ENCODE data around the gene AKR1A1. TPM values are rescaled to one million over a fixed set of nuclear protein-coding genes. Genes with fewer than 3 reads are reported as not detected.

AKR1A1 gene
- total and polyA plus RNA-seq, 2 experiments from 2014 or later, result 186 to 275 TPM

DNA sequence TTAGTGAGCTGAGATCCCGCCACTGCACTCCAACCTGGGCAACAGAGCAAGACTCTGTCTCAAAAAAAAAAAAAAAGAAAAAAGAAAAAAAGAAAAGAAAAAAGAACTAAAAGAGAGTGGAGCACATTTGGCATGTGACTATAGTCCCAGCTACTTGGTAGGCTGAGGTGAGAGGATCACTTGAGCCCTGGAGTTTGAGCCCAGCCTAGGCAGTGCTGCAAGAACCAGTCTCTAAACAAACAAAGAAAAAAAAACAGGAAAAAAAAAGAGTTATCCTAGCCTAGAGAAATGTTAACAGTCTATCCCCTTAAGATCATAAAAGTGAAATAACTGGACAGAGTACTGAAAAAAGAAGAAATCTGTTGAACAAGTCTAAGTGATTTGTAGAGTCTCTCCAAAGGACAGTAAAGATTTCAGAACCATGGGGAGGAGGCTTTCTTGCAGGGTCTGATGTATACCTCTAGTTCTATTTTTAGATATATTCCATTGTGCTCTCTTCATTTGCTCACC lies 24.4 kb upstream of the AKR1A1 start:
- ATAC-seq, result no peak
- Mint-ChIP-seq H3K36me3 (ENCODE audit: low read depth) (peaks cover under 1% of the 10 kb centered on the region; the same call in 2 of the 3 replicates), H3K4me1 (peaks cover 36% of the 10 kb centered on the region), H3K27me3 (ENCODE audit: insufficient read depth, low read depth, poor library complexity) (peaks cover 5% of the 10 kb centered on the region), H3K4me3 (no peak overlapping the region), H3K27ac (no peak overlapping the region), H3K9me3 (no peaks in the 10 kb centered on the region)
- Histone ChIP-seq H3K79me2 (replicated peaks; ENCODE audit: insufficient read depth) (peaks cover 5% of the 10 kb centered on the region), H3K4me1 (ENCODE audit: insufficient read depth) (peaks cover 29% of the 10 kb centered on the region), H3K4me3 (no peak overlapping the region), H2AFZ (0 out of 2 replicates have a peak overlapping the region, but pooled peaks have one; percentile 5), H4K20me1 (replicated peaks; ENCODE audit: insufficient read depth) (no peaks in the 10 kb centered on the region), H3K4me2 (no peak overlapping the region), H3K27ac (ENCODE audit: low read depth) (no peak overlapping the region), H3F3A (replicated peaks; ENCODE audit: low read depth) (peaks cover 8% of the 10 kb centered on the region), H3K9me2 (ENCODE audit: insufficient read depth) (no peaks in the 10 kb centered on the region), H3K36me3 (ENCODE audit: insufficient read depth) (no peaks in the 10 kb centered on the region), H3K27me3 (ENCODE audit: insufficient read depth) (no peaks in the 10 kb centered on the region)
- no peak for TF ChIP-seq REST (IDR thresholded peaks at IDR 0.05; ENCODE audit: unreplicated experiment)
- no peak for TF ChIP-seq ZNF114 (CRISPR knock-in tag; IDR thresholded peaks at IDR 0.05)
- no peak for TF ChIP-seq CTCF (conservative IDR thresholded peaks at IDR 0.05; ENCODE audit: low read depth in 2 of 2)
- TF ChIP-seq POLR2AphosphoS5 (IDR thresholded peaks at IDR 0.05; ENCODE audit: low read depth), result no peak
- DNase-seq (ENCODE audit: low spot score), result no peak

DNA sequence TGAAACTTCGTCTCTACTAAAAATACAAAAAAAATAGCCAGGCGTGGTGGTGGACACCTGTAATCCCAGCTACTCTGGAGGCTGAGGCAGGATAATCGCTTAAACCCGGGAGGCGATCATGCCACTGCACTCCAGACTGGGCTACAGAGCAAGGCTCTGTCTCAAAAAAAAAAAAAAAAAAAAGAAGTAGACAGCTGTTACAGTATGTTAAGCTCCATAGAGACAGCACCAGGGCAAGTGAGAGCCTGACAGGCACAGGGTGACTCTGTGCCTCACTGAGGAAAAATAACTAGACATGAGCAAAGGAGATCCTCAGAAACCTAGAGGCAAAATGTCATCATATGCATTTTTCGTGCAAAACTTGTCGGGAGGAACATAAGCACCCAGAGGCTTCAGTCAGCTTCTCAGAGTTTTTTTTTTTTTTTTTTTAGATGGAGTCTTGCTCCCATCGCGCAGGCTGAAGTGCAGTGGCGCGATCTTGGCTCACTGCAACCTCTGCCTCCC lies 19.9 kb upstream of the AKR1A1 start:
- no peak for ATAC-seq
- no peaks in the 10 kb centered on the region for H3K36me3 Mint-ChIP-seq (ENCODE audit: low read depth)

More for the DNA sequence above, 19.9 kb upstream of the AKR1A1 start:
- H3F3A ChIP-seq (replicated peaks; ENCODE audit: low read depth), result no peaks in the 10 kb centered on the region; the same call in 1 of the 2 replicates
- H2AFZ ChIP-seq, result no peak overlapping the region
- H3K9me2 ChIP-seq (ENCODE audit: insufficient read depth), result no peaks in the 10 kb centered on the region
- DNase-seq (ENCODE audit: low spot score), result no peak
- H3K36me3 ChIP-seq (ENCODE audit: insufficient read depth), result no peaks in the 10 kb centered on the region
- TF ChIP-seq ZNF114 (CRISPR knock-in tag; IDR thresholded peaks at IDR 0.05) (no peak), CTCF (conservative IDR thresholded peaks at IDR 0.05; ENCODE audit: low read depth in 2 of 2) (no peak), EZH2 (IDR thresholded peaks at IDR 0.05; ENCODE audit: low read depth, unreplicated experiment) (no peak), ZNF331 (CRISPR knock-in tag; IDR thresholded peaks at IDR 0.05; ENCODE audit: low read depth) (no peak), STAT1 (IDR thresholded peaks at IDR 0.05; ENCODE audit: unreplicated experiment) (no peak)
- Mint-ChIP-seq H3K27ac (no peak overlapping the region), H3K4me1 (peaks cover 7% of the 10 kb centered on the region; the same call in 2 of the 3 replicates), H3K27me3 (ENCODE audit: insufficient read depth, low read depth, poor library complexity) (no peaks in the 10 kb centered on the region), H3K4me3 (no peak overlapping the region), H3K9me3 (no peaks in the 10 kb centered on the region)
- H3K79me2 ChIP-seq (replicated peaks; ENCODE audit: insufficient read depth), result no peaks in the 10 kb centered on the region
- H4K20me1 ChIP-seq (replicated peaks; ENCODE audit: insufficient read depth), result no peaks in the 10 kb centered on the region
- no peak overlapping the region for H3K4me3 ChIP-seq
- peaks cover 4% of the 10 kb centered on the region; the same call in 1 of the 2 replicates for H3K4me1 ChIP-seq (ENCODE audit: insufficient read depth)
- no peak overlapping the region for H3K27ac ChIP-seq (ENCODE audit: low read depth)
- H3K4me2 ChIP-seq, result no peak overlapping the region
- no peaks in the 10 kb centered on the region for H3K27me3 ChIP-seq (ENCODE audit: insufficient read depth)
